Activated CD8-positive, alpha-beta memory T cell treated with anti-CD3 and anti-CD28 coated beads, Interleukin-2, amount 50 U/mL, for 24 hours (primary cell): ENCODE results near the gene CBY3.
"Not testable (repeated sequence)": the region's sequence is repeated elsewhere in the genome, so short reads cannot be mapped to it uniquely, and the experiment has no call there.

ENCODE experiments used
- DNase-seq: peaks from one replicate; pipeline ENCODE4 v3.0.0-alpha.2; 2020; ENCODE audit errors: extremely low read depth

CBY3 gene

DNA sequence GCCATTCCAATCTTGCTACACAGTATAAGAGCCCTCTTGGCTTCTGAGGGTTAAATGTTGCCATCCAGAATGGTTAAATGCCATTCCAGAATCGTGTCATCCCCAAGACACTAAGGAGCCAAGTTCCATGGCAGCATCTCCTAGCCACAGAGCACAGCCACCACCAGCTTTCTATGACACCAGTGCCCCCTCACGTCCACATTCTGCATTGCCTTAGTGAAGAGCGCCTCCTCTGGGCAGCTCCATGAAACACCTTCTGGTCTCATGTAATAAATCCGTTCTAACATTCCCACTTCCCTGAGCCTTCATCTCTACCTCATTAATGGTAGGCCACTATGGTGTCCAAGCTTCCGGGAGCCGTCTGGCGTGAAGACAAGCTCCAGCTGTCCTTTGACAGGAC, 12.4 kb downstream of the CBY3 start:
- no peak for DNase-seq

DNA sequence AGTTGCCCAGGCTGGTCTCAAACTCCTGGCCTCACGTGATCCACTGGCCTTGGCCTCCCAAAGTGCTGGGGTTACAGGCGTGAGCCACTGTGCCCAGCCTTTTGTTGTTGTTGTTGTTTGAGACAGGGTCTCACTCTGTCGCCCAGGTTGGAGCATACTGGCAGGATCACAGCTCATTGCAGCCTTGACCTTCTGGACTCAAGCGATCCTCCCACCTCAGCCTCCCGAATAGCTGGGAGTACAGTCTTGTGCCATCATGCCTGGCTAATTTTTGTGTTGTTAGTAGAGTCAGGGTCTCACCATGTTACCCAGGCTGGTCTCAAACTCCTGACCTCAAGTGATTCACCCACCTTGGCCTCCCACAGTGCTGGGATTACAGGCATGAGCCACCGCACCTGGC, 19.2 kb downstream of the CBY3 start:
- DNase-seq: not testable (repeated sequence)

DNA sequence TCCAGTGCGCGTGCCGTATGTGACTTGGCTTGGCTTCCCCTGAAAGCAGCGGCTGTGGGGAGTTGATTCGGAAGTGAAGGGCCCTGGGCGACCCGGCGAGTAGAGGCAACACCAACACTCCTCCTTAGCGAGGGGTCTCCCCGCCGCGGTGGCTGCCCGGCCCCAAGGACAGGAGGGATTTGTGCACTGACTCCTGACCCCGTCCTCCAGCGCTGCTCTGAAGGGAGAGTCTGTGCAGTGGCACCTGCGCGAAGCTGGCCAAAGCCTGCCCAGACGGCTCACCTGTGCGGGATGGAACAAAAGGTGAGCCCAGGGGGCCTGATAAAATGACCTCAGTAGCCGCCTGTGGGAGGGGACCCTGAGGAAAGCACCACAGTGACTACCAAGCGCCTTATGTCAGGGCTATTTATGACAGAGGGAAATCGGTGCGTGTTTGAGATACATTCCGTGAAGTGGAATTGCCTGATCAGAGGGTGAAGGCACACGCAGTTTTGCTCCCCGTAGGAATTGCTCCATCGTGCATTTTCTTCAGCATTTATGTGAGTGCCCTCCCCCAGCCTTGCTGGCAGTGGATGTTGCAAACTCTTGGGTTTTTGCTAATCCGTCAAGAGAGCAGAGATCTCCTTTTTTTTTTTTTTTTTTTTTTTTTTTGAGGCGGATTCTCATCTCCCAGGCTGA, 22.5 kb downstream of the CBY3 start:
- DNase-seq: not testable (repeated sequence)

DNA sequence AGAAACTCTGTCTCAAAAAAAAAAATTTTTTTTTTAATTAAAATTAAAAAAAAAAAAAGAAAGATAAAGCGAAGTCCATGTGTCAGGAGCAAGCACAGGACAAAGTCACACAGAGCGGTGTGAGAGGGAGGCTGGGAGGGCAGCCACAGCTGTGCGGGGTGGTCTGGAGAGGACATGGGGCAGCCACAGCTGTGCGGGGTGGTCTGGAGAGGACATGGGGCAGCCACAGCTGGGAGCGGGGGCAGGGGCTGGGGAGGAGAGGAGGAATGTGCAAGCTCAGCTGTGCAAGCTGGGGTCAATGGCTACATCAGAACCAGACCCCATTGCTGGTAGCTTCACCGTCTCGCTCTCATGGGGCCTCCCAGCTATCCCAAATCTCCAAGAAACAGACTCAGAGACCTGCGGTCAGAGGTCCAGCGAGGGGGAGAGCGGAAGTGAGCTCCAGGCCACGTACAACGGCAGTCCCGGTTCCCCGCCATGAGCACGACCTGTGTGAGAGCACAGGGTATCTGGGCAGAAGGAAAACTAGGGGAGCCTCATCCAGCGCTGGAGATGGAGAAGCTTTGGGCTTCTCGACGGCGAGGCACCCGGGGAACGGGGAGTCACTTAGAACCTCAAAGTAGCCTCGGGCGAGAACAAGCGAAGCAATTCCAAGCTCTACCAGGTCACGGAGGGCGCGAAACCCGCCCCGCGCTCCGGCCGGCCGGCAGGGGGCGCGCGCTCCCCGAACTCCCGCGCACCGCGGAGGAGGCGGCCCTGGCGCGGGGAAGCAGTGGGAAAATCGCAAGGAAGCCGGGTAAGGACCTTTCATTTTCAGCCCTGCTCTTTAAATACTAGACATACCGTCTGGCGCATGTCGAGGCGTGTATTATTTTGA, 23.3 kb downstream of the CBY3 start:
- not testable (repeated sequence) for DNase-seq

DNA sequence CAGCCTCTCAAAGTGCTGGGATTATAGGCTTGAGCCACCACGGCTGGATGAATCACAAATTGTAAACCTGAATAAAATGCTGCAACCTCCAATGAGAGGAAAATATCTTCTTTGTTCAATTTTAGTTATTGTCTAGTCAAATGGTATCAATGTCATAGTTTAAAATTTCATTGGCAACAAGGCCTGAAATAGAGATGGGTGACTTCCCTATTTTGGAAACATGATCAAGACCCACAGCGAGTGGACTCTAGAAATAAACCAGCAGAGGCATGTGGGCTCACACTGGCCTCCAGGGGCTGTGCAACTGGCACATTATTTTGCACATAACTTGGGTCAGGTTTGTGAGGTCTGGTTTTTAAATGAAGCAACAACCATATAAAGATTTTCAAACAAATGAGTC, 27.7 kb downstream of the CBY3 start:
- DNase-seq: not testable (repeated sequence)

DNA sequence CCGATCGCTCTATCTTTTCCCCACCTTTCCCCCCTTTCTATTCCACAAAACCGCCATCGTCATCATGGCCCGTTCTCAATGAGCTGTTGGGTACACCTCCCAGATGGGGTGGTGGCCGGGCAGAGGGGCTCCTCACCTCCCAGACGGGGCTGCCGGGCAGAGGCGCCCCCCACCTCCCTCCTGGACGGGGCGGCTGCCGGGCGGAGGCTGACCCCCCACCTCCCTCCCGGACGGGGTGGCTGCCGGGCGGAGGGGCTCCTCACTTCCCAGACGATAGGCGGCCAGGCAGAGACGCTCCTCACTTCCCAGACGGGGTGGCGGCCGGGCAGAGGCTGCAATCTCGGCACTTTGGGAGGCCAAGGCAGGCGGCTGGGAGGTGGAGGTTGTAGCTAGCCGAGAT, 30.6 kb downstream of the CBY3 start:
- not testable (repeated sequence) for DNase-seq

DNA sequence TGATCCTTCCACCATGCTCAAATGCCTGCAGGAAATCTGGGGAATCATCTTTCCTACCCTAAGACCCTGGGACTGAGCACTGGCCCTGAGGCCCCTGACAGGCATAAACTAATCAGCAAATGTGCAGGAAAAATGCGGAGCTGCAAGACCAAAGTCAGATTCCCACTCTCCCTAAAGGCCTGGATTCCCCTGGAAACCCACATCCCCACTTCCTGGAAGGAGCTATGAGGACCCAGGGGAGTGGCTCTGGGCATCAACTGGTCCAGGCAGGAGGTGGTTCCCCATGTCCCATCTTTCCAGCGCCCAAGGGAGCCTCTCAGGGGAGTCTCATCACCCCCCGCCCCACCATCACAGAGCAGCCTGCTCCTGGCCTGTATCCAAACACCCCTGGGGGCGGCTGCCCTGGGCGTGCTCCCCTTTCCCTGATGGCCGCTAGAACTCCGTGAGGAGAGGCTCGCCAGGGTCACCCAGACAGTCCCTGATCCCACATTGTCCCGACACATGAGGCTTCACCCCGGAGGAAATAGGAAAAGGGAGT, 31.6 kb downstream of the CBY3 start:
- not testable (repeated sequence) for DNase-seq

DNA sequence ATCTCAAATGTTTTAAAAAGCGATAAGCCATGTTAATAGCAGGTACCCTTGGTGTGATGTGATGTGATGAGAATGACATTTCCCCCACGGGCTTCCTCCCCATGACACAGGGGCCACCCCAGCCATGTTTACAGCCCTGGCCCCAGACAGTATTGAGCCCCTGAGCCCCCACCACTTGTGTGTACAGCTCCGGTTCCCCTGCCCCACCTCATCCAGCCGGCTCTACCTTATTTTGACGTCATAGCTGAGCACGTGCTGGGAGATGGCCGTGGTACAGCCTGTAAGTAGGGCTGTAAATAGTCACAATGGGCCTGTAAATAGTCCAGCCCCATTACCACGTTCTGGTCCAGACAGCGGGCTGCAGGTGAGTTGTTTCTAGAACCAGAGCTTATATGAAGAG, 32.4 kb downstream of the CBY3 start:
- no peak for DNase-seq

DNA sequence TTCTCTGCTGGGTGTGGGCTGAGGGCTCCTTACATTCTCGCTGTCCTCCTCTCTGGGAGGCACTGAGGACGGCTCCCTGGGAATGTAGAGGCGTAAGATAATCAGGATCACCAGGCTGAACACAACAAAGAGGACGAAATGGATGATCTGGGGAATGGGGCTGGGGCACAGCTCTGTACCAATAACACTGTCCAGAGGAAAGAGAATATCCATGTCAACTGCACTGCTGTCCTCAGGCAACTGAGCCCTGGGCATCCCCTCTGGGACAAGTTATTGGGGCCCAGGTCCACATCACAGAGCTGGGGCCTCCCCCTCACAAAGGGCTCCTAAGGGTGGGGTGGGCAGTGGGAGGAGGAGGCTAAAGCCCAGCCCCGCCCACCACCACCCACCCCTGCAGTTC, 36.1 kb downstream of the CBY3 start:
- DNase-seq: not testable (repeated sequence)

DNA sequence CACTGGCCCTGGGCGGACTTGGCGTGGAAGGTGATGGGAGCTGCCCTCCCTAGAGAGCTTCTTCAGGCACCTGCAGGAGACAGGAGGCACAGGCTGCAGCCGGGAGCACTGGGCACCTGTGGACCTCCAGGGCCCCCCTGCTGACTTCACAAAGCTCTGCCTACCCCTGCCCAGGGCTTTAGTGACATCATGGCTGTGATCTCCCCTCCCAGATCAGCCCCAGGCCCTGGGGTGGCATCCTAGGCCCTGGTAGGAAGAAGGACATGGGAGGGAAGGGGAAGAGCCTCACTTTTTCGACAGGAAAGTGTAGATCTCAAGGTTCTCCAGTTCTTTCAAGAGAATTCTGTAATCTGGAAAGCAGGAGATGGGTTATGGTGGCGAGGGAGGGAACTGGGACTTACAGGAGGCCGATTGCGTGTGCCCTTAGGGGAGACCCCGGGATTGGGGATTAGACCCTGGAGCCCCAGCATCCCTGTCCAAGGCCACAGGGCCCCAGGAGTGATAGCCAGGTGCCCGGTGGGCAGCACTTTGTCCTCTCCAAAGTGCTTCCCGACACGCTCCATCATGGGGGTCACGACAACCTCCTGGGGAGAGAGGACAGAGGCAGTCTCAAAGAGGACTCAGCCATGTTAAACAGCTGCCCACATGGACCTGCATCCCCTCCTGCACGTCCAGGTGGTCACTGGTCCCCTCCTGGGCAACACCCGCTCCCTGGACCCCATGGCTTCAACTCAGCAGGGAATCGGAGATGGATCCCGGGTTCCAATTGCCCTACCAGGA, 37.5 kb downstream of the CBY3 start:
- not testable (repeated sequence) for DNase-seq

DNA sequence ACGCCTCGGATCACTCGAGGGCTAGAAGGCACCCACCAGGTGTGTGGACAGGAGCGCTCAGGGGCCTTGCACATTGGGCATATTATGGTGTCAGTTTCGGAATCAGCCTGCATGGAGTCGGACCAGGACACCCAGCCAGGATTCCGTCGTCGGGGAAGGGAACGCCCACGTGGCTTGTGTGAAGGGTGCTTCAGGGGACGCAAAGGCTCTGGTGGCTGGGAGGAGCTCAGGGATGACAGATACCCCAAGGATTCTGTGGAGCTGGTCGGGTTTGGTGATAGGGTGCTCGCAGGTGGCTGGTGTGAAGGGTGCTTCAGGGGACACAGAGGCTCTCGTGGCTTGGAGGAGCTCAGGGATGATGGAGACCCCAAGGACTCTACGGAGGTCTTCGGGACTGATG, 38.2 kb downstream of the CBY3 start:
- not testable (repeated sequence) for DNase-seq

DNA sequence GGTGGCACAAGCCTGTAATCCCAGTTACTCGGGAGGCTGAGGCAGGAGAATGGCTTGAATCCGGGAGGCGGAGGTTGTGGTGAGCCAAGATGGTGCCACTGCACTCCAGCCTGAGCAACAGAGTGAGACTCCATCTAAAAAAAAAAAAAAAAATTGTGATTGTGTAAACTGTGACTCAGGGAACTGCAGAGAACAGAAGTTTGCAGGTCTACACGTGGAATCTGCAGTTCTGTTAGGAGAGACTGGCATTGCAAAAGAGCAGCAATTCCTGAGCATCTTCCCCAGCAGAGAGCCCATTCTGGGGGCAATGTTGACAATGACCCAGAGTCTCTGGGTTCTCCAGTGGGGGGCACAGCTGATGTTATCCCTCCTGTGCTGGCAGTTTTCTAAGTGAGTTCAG, 39.1 kb downstream of the CBY3 start:
- DNase-seq: not testable (repeated sequence)

DNA sequence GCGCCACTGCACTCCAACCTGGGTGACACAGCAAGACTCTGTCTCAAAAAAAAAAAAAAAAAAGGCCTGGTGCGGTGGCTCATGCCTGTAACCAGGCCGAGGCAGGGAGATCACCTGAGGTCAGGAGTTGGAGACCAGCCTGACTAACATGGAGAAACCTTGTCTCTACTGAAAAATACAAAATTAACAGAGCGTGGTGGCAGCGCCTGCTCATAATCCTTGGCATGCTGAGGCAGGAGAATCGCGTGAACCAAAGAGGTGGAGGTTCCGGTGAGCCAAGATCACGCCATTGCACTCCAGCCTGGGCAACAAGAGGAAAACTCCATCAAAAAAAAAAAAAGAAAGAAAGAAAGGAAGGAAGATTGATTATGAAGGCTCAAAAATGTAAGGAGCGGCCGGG, 41.5 kb downstream of the CBY3 start:
- DNase-seq: not testable (repeated sequence)

DNA sequence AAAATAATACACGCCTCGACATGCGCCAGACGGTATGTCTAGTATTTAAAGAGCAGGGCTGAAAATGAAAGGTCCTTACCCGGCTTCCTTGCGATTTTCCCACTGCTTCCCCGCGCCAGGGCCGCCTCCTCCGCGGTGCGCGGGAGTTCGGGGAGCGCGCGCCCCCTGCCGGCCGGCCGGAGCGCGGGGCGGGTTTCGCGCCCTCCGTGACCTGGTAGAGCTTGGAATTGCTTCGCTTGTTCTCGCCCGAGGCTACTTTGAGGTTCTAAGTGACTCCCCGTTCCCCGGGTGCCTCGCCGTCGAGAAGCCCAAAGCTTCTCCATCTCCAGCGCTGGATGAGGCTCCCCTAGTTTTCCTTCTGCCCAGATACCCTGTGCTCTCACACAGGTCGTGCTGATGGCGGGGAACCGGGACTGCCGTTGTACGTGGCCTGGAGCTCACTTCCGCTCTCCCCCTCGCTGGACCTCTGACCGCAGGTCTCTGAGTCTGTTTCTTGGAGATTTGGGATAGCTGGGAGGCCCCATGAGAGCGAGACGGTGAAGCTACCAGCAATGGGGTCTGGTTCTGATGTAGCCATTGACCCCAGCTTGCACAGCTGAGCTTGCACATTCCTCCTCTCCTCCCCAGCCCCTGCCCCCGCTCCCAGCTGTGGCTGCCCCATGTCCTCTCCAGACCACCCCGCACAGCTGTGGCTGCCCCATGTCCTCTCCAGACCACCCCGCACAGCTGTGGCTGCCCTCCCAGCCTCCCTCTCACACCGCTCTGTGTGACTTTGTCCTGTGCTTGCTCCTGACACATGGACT, 46.3 kb downstream of the CBY3 start:
- DNase-seq: not testable (repeated sequence)

DNA sequence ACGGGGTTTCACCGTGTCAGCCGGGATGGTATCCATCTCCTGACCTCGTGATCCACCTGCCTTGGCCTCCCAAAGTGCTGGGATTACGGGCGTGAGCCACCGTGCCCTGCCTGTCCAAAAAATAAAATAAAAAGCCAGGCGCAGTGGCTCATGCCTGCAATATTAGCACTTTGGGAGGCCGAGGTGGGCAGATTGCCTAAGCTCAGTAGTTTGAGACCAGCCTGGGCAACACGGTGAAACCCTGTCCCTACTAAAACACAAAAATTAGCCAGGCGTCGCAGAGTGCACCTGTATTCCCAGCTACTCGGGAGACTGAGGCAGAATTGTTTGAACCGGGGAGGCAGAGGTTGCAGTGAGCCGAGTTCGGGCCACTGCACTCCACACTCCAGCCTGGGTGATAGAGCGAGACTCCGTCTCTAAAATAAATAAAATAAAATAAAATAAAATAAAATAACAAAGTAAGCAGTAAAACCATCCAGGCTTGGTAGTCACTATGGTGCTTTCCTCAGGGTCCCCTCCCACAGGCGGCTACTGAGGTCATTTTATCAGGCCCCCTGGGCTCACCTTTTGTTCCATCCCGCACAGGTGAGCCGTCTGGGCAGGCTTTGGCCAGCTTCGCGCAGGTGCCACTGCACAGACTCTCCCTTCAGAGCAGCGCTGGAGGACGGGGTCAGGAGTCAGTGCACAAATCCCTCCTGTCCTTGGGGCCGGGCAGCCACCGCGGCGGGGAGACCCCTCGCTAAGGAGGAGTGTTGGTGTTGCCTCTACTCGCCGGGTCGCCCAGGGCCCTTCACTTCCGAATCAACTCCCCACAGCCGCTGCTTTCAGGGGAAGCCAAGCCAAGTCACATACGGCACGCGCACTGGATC, 47.1 kb downstream of the CBY3 start:
- DNase-seq: not testable (repeated sequence)
